ENCODE measurements around the gene SAMM50.
A peak's percentile ranks its signal among the peaks of the same experiment; 100 is the strongest.

SAMM50 gene

GRCh38 chr22:43944670-43945430 is 10.4 kb upstream of the SAMM50 start:
- H3K4me3 ChIP-seq (ENCODE audit: low read depth, low read length), result no peak overlapping the region
- TF ChIP-seq CTCF (IDR thresholded peaks at IDR 0.05; ENCODE audit: low read depth, low read length, missing control alignments), result no peak
- DNase-seq (ENCODE audit: low read depth), result no peak
- in situ Hi-C loops (cut with HindIII; ENCODE audit: low sequenced_read_pairs), result no loop called here

GRCh38 chr22:43945632-43946383 is 9.4 kb upstream of the SAMM50 start:
- in situ Hi-C loops (cut with HindIII; ENCODE audit: low sequenced_read_pairs), result no loop called here
- peak; percentile 20 for DNase-seq (ENCODE audit: low read depth)
- TF ChIP-seq CTCF (IDR thresholded peaks at IDR 0.05; ENCODE audit: low read depth, low read length, missing control alignments), result peak; percentile 69
- H3K4me3 ChIP-seq (ENCODE audit: low read depth, low read length), result no peak overlapping the region

- DNase-seq (ENCODE audit: low read depth), result no peak
- no peak overlapping the region for H3K4me3 ChIP-seq (ENCODE audit: low read depth, low read length)
- no peak for TF ChIP-seq CTCF (IDR thresholded peaks at IDR 0.05; ENCODE audit: low read depth, low read length, missing control alignments)
- in situ Hi-C loops (cut with HindIII; ENCODE audit: low sequenced_read_pairs), result no loop called here
These were observed 8.9 kb upstream of the SAMM50 start for GRCh38 chr22:43946384-43946667.

- no peak for TF ChIP-seq CTCF (IDR thresholded peaks at IDR 0.05; ENCODE audit: low read depth, low read length, missing control alignments)
- no peak for DNase-seq (ENCODE audit: low read depth)
- in situ Hi-C loops (cut with HindIII; ENCODE audit: low sequenced_read_pairs), result no loop called here
- H3K4me3 ChIP-seq (ENCODE audit: low read depth, low read length), result no peak overlapping the region
These were observed 6.3 kb upstream of the SAMM50 start for GRCh38 chr22:43948836-43949406.

GRCh38 chr22:43951391-43951790 is 3.9 kb upstream of the SAMM50 start:
- in situ Hi-C loops (cut with HindIII; ENCODE audit: low sequenced_read_pairs), result no loop called here
- no peak for DNase-seq (ENCODE audit: low read depth)
- TF ChIP-seq CTCF (IDR thresholded peaks at IDR 0.05; ENCODE audit: low read depth, low read length, missing control alignments), result no peak
- no peak overlapping the region for H3K4me3 ChIP-seq (ENCODE audit: low read depth, low read length)

- in situ Hi-C loops (cut with HindIII; ENCODE audit: low sequenced_read_pairs), result no loop called here
- H3K4me3 ChIP-seq (ENCODE audit: low read depth, low read length), result no peak overlapping the region
- no peak for TF ChIP-seq CTCF (IDR thresholded peaks at IDR 0.05; ENCODE audit: low read depth, low read length, missing control alignments)
- no peak for DNase-seq (ENCODE audit: low read depth)
These were observed 3.3 kb upstream of the SAMM50 start for GRCh38 chr22:43951966-43952365.

All from astrocyte of the cerebellum (primary cell).